ENCODE data around the gene CYTH4. TPM values are rescaled to one million over a fixed set of nuclear protein-coding genes. Genes with fewer than 3 reads are reported as not detected.

CYTH4 gene
- total RNA-seq, 2 donors from 2014 or later = 3.0 to 7.4 TPM

GRCh38 chr22:37289156-37289735 lies 6.9 kb downstream of the CYTH4 start:
- Histone ChIP-seq H3K9ac (ENCODE audit: low read depth in 2 of 2, low read length in 2 of 2) (no peak overlapping the region), H3K36me3 (no peaks in the 10 kb centered on the region), H3K27me3 (no peaks in the 10 kb centered on the region), H3K9me3 (no peaks in the 10 kb centered on the region), H3K4me1 (no peaks in the 10 kb centered on the region), H3K4me3 (no peak overlapping the region), H3K27ac (no peak overlapping the region)
- no peak for DNase-seq
- intact Hi-C loops (cut with DNase I) = no loop called here
- no peak for TF ChIP-seq CTCF (IDR thresholded peaks at IDR 0.05)

DNA sequence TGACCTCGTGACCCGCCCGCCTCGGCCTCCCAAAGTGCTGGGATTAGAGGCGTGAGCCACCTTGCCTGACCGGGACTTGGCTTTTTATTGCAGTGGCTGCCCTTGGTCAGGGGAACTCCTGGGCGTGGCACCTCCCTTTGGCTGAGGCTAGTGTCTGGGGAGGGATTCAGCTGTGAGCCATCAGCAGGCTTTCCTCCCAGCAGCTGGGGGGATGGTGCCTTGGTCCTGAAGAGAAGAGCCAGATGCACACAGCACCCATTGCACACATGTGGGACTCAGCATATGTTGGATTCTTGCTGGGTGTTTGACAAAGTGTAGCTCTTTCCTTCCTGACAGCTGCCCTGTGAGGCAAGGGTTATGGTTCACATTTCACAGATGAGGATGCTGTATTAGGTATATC lies 8.4 kb downstream of the CYTH4 start:
- Histone ChIP-seq H3K4me3 (no peak overlapping the region), H3K27ac (no peak overlapping the region), H3K9ac (ENCODE audit: low read depth in 2 of 2, low read length in 2 of 2) (no peak overlapping the region), H3K9me3 (no peaks in the 10 kb centered on the region), H3K27me3 (no peaks in the 10 kb centered on the region), H3K36me3 (no peaks in the 10 kb centered on the region), H3K4me1 (no peaks in the 10 kb centered on the region)
- no peak for TF ChIP-seq CTCF (IDR thresholded peaks at IDR 0.05)
- DNase-seq = no peak
- intact Hi-C loops (cut with DNase I) = no loop called here

DNA sequence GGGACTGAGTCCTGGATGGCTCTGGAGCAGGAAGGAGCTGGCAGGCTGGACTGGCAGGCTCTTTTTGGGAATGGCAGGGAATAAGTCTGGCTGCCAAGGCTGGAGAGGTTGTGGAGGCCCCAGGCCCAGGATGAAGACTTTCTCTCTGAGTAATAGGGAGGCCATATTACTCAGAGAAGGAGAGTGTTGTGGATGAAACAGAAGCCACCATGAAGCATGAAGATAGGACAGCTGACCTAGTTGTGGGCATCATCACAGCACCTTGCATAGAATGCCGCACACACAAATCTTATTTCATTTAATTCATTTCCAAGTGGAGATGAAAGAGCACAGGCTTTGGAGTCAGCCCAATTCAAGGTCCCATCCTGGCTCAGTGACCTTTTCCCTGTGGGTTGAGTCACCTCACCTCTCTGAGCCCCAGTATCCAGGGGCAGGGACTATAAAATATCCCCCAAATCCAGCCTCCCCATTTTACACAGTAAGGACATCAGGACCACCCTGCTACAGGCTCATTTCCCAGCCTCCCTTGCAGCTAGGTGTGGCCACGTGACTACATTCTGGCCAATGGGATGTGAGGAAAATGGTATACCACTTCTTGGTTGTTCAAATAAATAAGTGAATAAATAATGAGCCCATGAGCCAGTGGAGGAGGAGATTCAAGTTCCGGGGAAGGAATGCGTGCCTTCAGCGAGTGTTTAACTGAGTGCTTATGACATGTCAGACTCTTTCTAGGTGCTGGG lies 9.4 kb downstream of the CYTH4 start:
- no peaks in the 10 kb centered on the region for H3K36me3 ChIP-seq

DNA sequence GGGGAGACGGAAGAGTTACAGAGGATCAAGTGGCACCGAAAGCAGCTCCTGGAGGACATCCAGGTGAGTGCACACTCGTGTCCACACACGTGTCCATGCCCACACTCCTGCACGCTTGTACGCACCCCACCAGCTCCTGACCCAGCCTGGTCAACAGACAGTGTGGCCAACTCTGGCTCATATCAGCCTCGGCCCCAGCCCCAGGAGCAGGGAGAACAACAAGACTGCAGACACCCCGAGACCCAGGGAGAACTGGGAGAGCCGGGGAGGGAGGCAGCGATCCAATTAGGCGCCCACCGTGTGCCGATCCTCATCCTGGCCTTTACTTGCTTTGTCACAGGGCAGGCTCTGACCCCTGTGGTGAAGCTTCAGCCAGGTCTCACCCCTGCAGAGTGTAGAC lies 10.3 kb downstream of the CYTH4 start:
- no peaks in the 10 kb centered on the region for H3K27me3 ChIP-seq
- no peak overlapping the region for H3K9ac ChIP-seq (ENCODE audit: low read depth in 2 of 2, low read length in 2 of 2)
- DNase-seq = no peak
- no peaks in the 10 kb centered on the region for H3K9me3 ChIP-seq
- TF ChIP-seq CTCF (IDR thresholded peaks at IDR 0.05) = no peak
- no peaks in the 10 kb centered on the region for H3K36me3 ChIP-seq
- intact Hi-C loops (cut with DNase I) = no loop called here
- H3K27ac ChIP-seq = no peak overlapping the region
- no peaks in the 10 kb centered on the region for H3K4me1 ChIP-seq
- H3K4me3 ChIP-seq = no peak overlapping the region

More for the DNA sequence above, 9.4 kb downstream of the CYTH4 start:
- Histone ChIP-seq H3K4me3 (no peak overlapping the region), H3K4me1 (no peaks in the 10 kb centered on the region), H3K27me3 (no peaks in the 10 kb centered on the region), H3K9ac (ENCODE audit: low read depth in 2 of 2, low read length in 2 of 2) (no peak overlapping the region), H3K9me3 (no peaks in the 10 kb centered on the region), H3K27ac (no peak overlapping the region)
- no peak for TF ChIP-seq CTCF (IDR thresholded peaks at IDR 0.05)
- no peak for DNase-seq
- intact Hi-C loops (cut with DNase I) = no loop called here

GRCh38 chr22:37293172-37293571 lies 10.9 kb downstream of the CYTH4 start:
- intact Hi-C loops (cut with DNase I) = no loop called here
- H3K27me3 ChIP-seq = no peaks in the 10 kb centered on the region
- no peaks in the 10 kb centered on the region for H3K9me3 ChIP-seq
- H3K36me3 ChIP-seq = no peaks in the 10 kb centered on the region
- H3K9ac ChIP-seq (ENCODE audit: low read depth in 2 of 2, low read length in 2 of 2) = no peak overlapping the region
- no peaks in the 10 kb centered on the region for H3K4me1 ChIP-seq
- H3K4me3 ChIP-seq = no peak overlapping the region
- H3K27ac ChIP-seq = no peak overlapping the region
- no peak for TF ChIP-seq CTCF (IDR thresholded peaks at IDR 0.05)
- DNase-seq = no peak
